Retina (tissue), 1 donor: Measurements from ENCODE around the gene WBP4.
"Not testable (repeated sequence)": the region's sequence is repeated elsewhere in the genome, so short reads cannot be mapped to it uniquely, and the experiment has no call there.

ENCODE experiments used
- DNase-seq: peaks from one replicate; pipeline ENCODE4 v3.0.0-alpha.2; 2016

Gene WBP4

GRCh38 chr13:41061075-41061913 lies at the start of gene WBP4:
TSS of gene WBP4 (plus strand) at chr13:41061509. CDS start at chr13:41061674, 165 bp downstream.
- DNase-seq = peak; percentile 100

- DNase-seq = no peak
Observed at GRCh38 chr13:41012536-41012935, 48.8 kb upstream of the WBP4 start.

- DNase-seq = no peak
Observed at GRCh38 chr13:41013835-41014234, 47.5 kb upstream of the WBP4 start.

DNA sequence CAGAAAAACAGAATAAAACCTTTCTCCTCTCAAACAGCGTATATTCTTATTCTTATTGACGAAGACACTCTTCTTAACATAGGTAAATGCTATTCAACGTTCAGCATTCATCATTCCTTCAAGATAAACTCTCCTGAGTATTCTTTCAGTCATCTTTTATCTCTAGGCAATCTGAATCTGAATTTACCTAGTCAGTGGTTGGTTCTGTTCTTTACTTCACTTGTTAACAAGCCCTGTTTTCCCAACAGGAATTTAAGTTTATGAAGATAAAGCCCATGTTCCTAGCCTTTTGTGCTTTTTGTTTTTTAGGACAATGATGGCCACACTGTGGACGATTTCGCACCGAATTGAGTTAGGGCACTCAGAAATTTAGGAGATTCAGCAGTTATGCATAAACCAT lies 45.4 kb upstream of the WBP4 start:
- no peak for DNase-seq

DNA sequence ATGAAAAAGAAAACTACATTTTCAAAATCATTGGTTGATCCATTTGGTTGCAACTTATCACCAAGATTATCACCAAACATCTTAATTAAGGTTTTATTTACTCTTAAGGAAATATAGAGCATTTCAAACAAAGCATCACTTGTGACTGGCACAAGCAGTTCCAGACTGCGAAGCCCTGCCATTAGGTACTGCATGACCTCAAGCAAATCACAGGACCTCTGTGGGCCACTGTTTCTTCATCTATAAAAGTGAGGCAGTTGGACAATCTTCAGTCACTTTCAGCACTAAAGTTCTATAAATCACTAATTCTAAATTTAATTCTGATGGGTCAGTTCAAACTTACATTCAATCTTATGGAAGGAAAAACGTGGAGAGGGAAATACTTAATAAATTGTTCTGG lies 44.1 kb upstream of the WBP4 start:
- no peak for DNase-seq

DNA sequence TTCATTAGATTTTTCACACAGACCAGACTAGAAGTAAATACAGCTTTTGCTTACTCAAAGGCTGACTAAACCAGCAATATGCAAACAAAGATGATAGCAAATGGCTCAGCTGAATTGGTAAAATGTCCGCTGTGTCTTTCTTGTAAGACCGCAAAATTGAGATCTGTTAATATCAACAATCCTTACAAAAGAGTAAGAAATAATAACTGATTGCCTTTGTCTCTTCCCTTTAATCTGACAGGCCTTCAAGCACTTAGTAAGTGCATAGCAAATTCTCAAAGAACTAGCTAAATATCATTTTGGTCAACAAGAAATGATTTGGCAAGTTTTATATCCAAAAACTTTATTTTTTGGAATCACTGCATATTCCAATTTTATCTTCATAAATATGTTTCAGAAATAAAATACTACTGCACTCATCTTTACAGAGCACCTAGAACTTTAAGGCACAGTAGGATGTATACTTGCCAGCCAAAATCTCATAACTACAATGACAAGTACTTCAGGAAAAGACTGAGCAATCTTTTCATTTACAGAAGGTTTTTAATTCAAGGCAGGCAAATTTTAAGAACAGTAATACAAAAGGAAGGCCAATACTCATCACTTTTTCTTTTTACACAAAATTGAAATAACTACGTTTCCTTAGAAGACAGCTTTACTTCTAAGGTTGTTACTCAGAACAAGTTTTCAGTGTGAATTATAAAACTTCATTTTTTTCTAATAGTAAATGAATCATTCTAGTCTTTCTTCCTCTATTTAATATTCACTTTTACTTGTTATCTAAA lies 43.3 kb upstream of the WBP4 start:
- no peak for DNase-seq

- no peak for DNase-seq
Observed at GRCh38 chr13:41018602-41018948, 42.7 kb upstream of the WBP4 start.

DNA sequence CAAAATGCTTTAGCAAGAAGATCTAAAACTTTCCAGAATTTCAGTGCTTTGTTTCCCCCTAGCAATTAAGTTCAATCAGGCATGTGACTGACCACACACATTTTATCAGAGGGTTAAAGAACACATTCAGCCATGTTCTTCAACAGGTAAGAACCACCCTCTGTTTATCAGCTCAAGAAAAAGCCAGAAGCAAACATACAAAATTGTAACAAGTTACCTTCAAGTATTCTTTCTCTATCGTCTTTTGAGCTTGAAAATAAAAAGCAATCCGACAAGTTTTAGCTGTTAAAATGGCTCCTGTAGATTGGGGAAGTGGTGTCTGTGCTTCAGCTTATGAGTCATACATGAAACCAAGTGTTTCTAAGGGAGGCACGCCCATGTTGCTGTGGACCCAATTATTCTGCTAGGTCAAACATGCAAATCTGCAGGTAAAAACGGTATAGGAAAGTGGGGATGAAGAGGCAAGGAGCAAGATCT lies 42.3 kb upstream of the WBP4 start, which contains the start of gene ELF1:
ELF1 (minus strand) TSS at position 306 of the 477 bp plus-strand sequence. CDS start 37,262 bp downstream, outside the sequence.
- no peak for DNase-seq

DNA sequence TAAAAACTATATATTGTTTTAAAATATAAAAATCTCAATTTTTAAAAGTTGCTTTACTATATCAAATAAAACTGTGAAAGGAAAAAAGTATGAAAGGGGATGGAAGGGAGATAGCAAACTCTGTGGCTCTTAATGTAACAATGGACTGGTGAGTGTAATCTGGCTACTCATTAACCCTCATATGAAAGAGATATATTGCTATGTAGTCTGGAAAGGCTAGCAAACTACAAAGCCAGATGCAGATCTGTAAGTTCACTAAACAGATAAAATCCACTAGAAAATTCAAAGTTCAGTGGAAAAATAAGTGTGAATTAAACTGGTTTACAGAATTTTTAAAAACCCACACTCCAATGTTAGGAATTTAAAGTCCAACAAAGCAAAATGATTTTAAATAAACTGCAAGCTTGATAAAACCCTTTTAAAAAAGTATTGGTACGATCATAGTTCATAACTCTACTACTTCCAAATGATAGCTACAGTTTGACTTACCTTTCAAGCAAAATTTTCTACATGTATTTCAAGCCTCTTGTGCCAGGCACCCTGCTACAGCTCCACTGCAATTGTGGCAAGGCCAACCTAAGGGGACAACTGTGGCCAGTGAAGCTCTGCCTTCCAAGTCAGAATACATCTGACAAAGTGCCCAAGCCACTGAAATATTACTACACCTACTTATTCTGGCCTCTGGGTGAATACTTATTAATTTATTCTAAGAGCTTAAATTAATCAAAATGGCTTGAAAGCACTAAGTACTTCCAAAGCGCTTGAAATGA lies 41.5 kb upstream of the WBP4 start:
- DNase-seq = no peak

GRCh38 chr13:41025518-41025917 lies 35.8 kb upstream of the WBP4 start:
- no peak for DNase-seq

DNA sequence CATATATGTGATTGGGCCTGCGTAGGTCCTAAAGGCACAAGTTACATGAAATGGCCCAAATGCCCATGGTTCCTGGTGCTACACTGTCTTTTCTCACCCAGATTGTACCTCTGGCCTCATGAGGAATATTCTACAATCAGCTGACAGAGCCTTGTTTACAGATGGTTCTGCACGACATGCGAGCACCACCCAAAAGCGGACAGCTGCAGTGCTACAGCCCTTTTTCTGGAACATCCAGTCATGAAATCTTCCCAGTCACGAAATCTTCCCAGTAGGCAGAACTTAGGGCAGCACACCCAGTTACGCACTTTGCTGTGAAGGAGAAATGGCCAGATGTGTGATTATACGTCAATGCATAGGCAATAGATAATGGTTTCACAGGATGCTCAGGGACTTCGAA lies 34.5 kb upstream of the WBP4 start:
- no peak for DNase-seq

DNA sequence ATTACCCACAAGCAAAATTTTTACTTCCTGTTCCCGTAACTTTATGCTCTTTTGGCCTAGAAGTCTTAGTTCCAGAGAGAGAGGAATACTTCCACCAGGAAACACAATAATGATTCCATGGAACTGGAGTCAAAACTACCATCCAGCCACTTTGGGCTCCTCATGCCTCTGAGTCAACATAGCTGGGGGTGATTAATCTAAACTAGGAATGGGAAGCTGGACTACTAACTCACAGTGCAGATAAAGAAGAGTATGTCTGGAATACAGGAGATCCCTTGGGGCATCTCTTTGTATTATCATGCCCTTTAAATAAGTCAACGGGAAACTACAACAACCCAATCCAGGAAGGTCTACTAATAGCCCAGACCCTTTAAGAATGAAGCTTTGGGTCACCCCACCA lies 33.3 kb upstream of the WBP4 start:
- no peak for DNase-seq

GRCh38 chr13:41029629-41030028 lies 31.7 kb upstream of the WBP4 start:
- no peak for DNase-seq

GRCh38 chr13:41032691-41033376 lies 28.5 kb upstream of the WBP4 start:
- DNase-seq = no peak

GRCh38 chr13:41034382-41034781 lies 26.9 kb upstream of the WBP4 start:
- no peak for DNase-seq

DNA sequence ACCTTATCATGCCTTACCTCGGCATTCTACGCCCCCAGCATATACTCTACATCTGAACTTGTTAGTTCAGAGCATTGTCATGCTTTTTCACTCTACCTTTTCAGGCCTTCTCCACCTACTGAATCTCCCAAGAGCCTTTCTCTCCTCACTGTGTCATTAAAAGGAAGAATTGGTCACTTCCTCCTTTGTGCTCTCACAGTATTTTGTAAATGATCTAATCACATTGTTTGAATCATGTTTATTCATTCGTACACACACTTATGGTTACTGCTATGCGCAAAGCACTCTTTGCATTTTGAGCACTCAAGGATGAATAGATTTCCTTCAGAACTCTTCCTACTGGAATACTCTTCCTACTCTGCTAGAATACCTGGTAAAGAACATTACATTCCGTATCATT lies 26.4 kb upstream of the WBP4 start:
- DNase-seq = no peak

DNA sequence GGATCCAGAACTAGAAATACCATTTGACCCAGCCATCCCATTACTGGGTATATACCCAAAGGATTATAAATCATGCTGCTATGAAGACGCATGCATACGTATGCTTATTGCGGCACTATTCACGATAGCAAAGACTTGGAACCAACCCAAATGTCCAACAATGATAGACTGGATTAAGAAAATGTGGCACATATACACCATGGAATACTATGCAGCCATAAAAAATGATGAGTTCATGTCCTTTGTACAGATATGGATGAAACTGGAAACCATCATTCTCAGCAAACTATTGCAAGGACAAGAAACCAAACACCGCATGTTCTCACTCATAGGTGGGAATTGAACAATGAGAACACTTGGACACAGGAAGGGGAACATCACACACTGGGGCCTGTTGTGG lies 24.8 kb upstream of the WBP4 start:
- not testable (repeated sequence) for DNase-seq

GRCh38 chr13:41039746-41040145 lies 21.6 kb upstream of the WBP4 start:
- no peak for DNase-seq

GRCh38 chr13:41040584-41041334 lies 20.6 kb upstream of the WBP4 start:
- no peak for DNase-seq

DNA sequence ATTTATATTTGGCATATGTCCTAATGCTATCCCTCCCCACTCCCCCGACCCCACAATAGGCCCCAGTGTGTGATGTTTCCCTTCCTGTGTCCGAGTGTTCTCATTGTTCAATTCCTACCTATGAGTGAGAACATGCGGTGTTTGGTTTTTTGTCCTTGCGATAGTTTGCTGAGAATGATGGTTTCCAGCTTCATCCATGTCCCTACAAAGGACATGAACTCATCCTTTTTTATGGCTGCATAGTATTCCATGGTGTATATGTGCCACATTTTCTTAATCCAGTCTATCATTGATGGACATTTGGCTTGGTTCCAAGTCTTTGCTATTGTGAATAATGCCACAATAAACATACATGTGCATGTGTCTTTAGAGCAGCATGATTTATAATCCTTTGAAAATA lies 18.9 kb upstream of the WBP4 start:
- DNase-seq = not testable (repeated sequence)

- no peak for DNase-seq
Observed at GRCh38 chr13:41048640-41049039, 12.7 kb upstream of the WBP4 start.
